Esophagus muscularis mucosa (tissue), 4 donors: ENCODE measurements around the gene GOT1. TPM values are rescaled to one million over a fixed set of nuclear protein-coding genes. Genes with fewer than 3 reads are reported as not detected.

Experiments used
- DNase-seq: peaks from one replicate; pipeline ENCODE4 v3.0.0-alpha.2; 2017; ENCODE audit errors: extremely low spot score
- H3K27ac ChIP-seq, 4 donors: fragments of 200-600 bp; sonication (generic); replicated peaks in 1 of 4; 1 replicate in 3 of 4; 2 replicates in 1 of 4; pipeline ENCODE4 v1.5.1; 2016 to 2019; ENCODE audit warnings: mild to moderate bottlenecking in 1 of 4
- H3K27me3 ChIP-seq, 4 donors: fragments of 200-600 bp; sonication (generic); one replicate each; pipeline versions ENCODE4 v1.5.1 to v1.6.0; 2016 to 2019
- H3K36me3 ChIP-seq, 4 donors: fragments of 200-600 bp; sonication (generic); one replicate each; pipeline ENCODE4 v1.5.1; 2016 to 2019
- H3K4me1 ChIP-seq, 4 donors: fragments of 200-600 bp; sonication (generic); one replicate each; pipeline ENCODE4 v1.5.1; 2016 to 2019
- H3K4me3 ChIP-seq, 4 donors: fragments of 200-600 bp; sonication (generic); 1 replicate in 2 of 4; 2 replicates in 2 of 4; pipeline ENCODE4 v1.5.1; 2016 to 2019; ENCODE audit warnings: mild to moderate bottlenecking in 4 of 4, moderate library complexity in 1 of 4
- H3K9me3 ChIP-seq, 4 donors: fragments of 200-600 bp; sonication (generic); 1 replicate in 3 of 4; 2 replicates in 1 of 4; pipeline ENCODE4 v1.5.1; 2016 to 2019
- EP300 ChIP-seq: sonication (generic); formaldehyde crosslinking; IDR thresholded peaks from one replicate; pipeline ENCODE4 v1.6.1; 2017; ENCODE audit warnings: antibody characterized with exemption
- POLR2A ChIP-seq: fragments of 450-650 bp; IDR thresholded peaks from one replicate; pipeline ENCODE4 v1.6.1; 2017; ENCODE audit warnings: antibody characterized with exemption, moderate library complexity, mild to moderate bottlenecking, low read depth
- POLR2AphosphoS5 ChIP-seq, 2 donors: sonication (generic); formaldehyde crosslinking; IDR thresholded peaks; one replicate each; pipeline ENCODE4 v1.6.1; 2017; ENCODE audit warnings: antibody characterized with exemption in 2 of 2
- WGBS: methylation state at CpG from one replicate; pipeline ENCODE4 v1.1.5; 2018; 5-methylcytosine and 5-hydroxymethylcytosine counted together
- intact Hi-C: fragments of 100-400 bp; cut with DNase I; formaldehyde crosslinking; loops from one replicate; pipeline ENCODE4 v1.15.1; 2023
- total RNA-seq, 4 donors: library from RNA; depleted of rRNA; stranded (reverse); fragments of >200 nt; gene quantifications; one replicate each; pipeline versions ENCODE4 v1.1.0 to v1.2.1, GENCODE V29; 2016
- TF ChIP-seq, protein P1 (sequence below), 3 experiments: fragments of 200-600 bp in 2 of 3; fragments of 450-650 bp in 1 of 3; sonication (generic) in 2 of 3; IDR thresholded peaks; one replicate each; pipeline ENCODE4 v1.5.1; 2017 to 2019; ENCODE audit warnings: antibody characterized with exemption in 3 of 3, mild to moderate bottlenecking in 2 of 3, moderate library complexity in 1 of 3

The GOT1 gene
- total RNA-seq, 4 donors from 2014 or later: 31.0 to 37.4 (median 36.0) TPM

DNA sequence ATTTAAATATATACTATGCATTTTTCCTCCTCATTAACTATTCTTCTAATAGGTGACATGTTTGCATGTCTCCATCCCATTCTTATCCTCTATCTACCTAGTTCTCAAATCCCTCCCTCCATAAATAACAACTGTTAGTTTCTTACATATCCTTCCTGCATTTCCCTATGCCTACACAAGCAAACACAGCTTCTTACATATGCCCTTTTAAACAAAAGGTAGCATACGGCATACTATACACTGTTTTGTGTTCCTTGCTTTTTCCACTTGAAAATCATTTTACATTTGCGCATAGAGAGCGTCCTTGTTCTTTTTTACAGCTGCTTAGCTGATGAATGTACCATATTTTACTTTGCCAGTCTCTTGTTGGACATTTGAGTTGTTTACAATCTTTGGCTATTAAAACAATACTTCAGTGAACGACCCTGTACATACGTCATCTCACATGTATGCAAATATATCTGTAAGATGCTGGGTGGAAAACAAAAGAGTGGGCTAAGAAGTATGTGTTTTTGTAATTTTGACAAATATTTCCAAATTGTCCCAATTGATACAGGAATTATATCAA is 7.8 kb downstream of the GOT1 start:
- TF ChIP-seq, protein P1, sequence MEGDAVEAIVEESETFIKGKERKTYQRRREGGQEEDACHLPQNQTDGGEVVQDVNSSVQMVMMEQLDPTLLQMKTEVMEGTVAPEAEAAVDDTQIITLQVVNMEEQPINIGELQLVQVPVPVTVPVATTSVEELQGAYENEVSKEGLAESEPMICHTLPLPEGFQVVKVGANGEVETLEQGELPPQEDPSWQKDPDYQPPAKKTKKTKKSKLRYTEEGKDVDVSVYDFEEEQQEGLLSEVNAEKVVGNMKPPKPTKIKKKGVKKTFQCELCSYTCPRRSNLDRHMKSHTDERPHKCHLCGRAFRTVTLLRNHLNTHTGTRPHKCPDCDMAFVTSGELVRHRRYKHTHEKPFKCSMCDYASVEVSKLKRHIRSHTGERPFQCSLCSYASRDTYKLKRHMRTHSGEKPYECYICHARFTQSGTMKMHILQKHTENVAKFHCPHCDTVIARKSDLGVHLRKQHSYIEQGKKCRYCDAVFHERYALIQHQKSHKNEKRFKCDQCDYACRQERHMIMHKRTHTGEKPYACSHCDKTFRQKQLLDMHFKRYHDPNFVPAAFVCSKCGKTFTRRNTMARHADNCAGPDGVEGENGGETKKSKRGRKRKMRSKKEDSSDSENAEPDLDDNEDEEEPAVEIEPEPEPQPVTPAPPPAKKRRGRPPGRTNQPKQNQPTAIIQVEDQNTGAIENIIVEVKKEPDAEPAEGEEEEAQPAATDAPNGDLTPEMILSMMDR (IDR thresholded peaks at IDR 0.05): no peak
- TF ChIP-seq POLR2AphosphoS5 (IDR thresholded peaks at IDR 0.05) (no peak), POLR2A (no peak), EP300 (no peak)
- Histone ChIP-seq H3K4me3 (no peak overlapping the region), H3K27ac (no peak overlapping the region), H3K4me1 (peaks cover 0 to 2% (median 1%) of the 10 kb centered on the region in 4 donors), H3K27me3 (no peaks in the 10 kb centered on the region), H3K9me3 (no peaks in the 10 kb centered on the region), H3K36me3 (peaks cover 18 to 52% (median 42%) of the 10 kb centered on the region in 4 donors)
- intact Hi-C loops: no loop called here
- WGBS: 88% methylated on average over 5 of the region's 5 CpGs
- no peak for DNase-seq

DNA sequence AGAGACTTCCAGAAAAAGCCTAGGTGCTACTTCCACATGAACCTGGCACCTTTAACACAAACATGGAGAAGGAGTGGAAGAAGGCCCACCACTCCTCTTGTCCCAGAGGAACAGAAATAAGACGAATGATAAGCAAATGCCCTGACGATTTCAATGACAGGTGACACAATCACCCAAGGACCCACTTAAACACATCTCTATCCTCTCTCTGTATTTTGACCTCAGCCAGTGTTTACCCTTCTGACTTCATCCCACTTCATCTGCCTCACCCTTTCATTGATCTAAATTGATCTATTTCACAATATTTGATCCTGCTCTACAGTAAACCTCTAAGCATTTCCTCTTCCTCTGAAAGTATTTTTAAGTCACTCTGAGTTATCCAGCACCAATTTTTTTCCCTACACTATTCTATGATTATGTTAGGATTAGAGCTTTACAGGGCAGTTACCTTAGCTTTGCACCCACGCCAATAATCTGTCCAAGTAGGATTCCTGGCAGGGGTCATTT is 9.1 kb downstream of the GOT1 start:
- 84% methylated on average over 3 of the region's 3 CpGs for WGBS
- intact Hi-C loops: no loop called here
- Histone ChIP-seq H3K4me1 (peaks cover 0 to 2% (median 0%) of the 10 kb centered on the region in 4 donors), H3K9me3 (no peaks in the 10 kb centered on the region), H3K27me3 (no peaks in the 10 kb centered on the region), H3K36me3 (peaks cover 18 to 53% (median 43%) of the 10 kb centered on the region in 4 donors), H3K27ac (no peak overlapping the region), H3K4me3 (no peak overlapping the region)
- no peak for DNase-seq
- no peak for TF ChIP-seq POLR2A
- TF ChIP-seq, protein P1 (IDR thresholded peaks at IDR 0.05): no peak
- no peak for TF ChIP-seq EP300
- TF ChIP-seq POLR2AphosphoS5 (IDR thresholded peaks at IDR 0.05): no peak

DNA sequence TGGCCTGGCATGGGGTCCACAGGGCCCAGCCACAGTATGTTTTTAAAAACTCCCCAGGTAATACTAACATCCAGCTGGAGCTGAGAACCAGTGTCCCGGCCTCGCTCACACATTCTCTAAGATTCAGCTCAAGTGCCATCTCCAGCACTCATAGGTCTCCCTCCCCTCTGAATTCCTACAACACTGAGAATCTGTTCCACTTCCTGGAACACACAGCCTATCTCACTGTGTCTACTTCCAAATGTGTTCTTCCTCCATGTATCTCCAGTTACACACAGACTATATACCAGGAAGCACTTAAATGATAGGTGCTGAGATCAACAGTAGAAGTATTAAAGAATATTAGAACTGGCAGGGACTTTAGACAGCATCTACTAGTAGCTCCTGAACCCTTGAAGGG is 10.7 kb downstream of the GOT1 start:
- Histone ChIP-seq H3K27ac (no peak overlapping the region), H3K4me3 (no peak overlapping the region), H3K36me3 (peaks cover 18 to 38% (median 30%) of the 10 kb centered on the region in 4 donors), H3K27me3 (no peaks in the 10 kb centered on the region), H3K9me3 (no peaks in the 10 kb centered on the region), H3K4me1 (peaks cover 0 to 2% (median 0%) of the 10 kb centered on the region in 4 donors)
- 98% methylated on average over 2 of the region's 2 CpGs for WGBS
- TF ChIP-seq EP300: no peak
- TF ChIP-seq, protein P1 (IDR thresholded peaks at IDR 0.05): no peak
- TF ChIP-seq POLR2A: no peak
- no peak for TF ChIP-seq POLR2AphosphoS5 (IDR thresholded peaks at IDR 0.05)
- intact Hi-C loops: no loop called here
- DNase-seq: no peak

DNA sequence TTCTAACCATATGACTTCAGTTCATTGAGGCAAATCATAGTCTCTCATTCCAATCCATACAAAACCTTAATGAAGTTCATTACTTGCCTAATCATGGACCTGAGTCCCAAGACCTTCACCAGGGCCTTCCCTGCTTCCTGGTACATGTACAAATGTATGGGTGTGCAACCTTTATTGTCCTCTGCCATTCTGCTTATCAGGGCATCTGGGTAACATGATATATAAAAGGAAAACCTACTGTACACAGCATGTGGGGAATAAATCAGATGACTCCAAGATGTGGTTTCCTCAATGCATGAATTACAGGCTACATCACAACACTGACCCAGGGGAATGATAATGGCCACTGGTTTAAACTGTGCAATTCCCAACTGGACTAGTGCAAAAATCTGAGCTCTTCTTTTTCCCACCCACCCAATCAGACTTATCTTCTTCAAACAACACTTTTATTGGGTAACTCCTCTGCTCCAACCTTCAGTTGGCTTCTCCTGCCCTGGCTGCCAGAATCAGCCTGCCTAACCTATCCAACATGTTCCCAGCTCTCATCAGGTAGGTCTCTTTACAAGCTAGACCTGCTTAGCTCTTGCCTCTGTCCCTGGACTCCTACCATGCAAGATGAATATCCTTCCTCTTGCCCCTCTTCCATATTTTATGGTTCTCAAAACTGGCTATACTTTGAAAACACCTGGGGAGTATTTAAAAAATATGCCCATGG is 11.4 kb downstream of the GOT1 start:
- Histone ChIP-seq H3K36me3 (peaks cover 18 to 34% (median 29%) of the 10 kb centered on the region in 4 donors), H3K4me1 (peaks cover 0 to 2% (median 0%) of the 10 kb centered on the region in 4 donors), H3K27ac (no peak overlapping the region), H3K9me3 (no peaks in the 10 kb centered on the region), H3K4me3 (no peak overlapping the region), H3K27me3 (no peaks in the 10 kb centered on the region)
- intact Hi-C loops: no loop called here
- no peak for TF ChIP-seq EP300
- TF ChIP-seq POLR2A: no peak
- TF ChIP-seq, protein P1 (IDR thresholded peaks at IDR 0.05): no peak
- no peak for TF ChIP-seq POLR2AphosphoS5 (IDR thresholded peaks at IDR 0.05)
- DNase-seq: no peak
